WERI-Rb-1 (cell line): ENCODE measurements around the gene STYXL1.

Source experiments
- DNase-seq: peaks from one replicate; pipeline ENCODE4 v3.0.0-alpha.2; 2020
- H3K27ac ChIP-seq: fragments of 250-450 bp; sonication (Bioruptor Pico); 2 replicates; pipeline ENCODE4 v1.5.1; 2020; ENCODE audit warnings: mild to moderate bottlenecking, moderate library complexity
- H3K27me3 ChIP-seq: fragments of 250-450 bp; sonication (Bioruptor Pico); 2 replicates; pipeline ENCODE4 v1.5.1; 2021; ENCODE audit warnings: mild to moderate bottlenecking, low read depth, moderate library complexity; ENCODE audit not compliant: insufficient read depth, severe bottlenecking
- H3K36me3 ChIP-seq: fragments of 250-450 bp; sonication (Bioruptor Pico); 2 replicates; pipeline ENCODE4 v1.5.1; 2020; ENCODE audit warnings: mild to moderate bottlenecking, moderate library complexity
- H3K4me3 ChIP-seq: 2 replicates; pipeline ENCODE4 v1.5.1; 2011; ENCODE audit warnings: low read depth, mild to moderate bottlenecking, control low read depth, low read length
- H3K9me3 ChIP-seq: fragments of 250-450 bp; sonication (Bioruptor Pico); 2 replicates; pipeline ENCODE4 v1.5.1; 2021; ENCODE audit warnings: mild to moderate bottlenecking, moderate library complexity; ENCODE audit not compliant: severe bottlenecking
- TF ChIP-seq, protein P1 (sequence below): IDR thresholded peaks from 2 replicates; pipeline ENCODE4 v1.5.1; 2011; ENCODE audit warnings: low read depth, mild to moderate bottlenecking, control low read depth, inconsistent platforms, low read length

STYXL1 gene

GRCh38 chr7:75994388-75995051 lies 53.3 kb downstream of the STYXL1 start, which contains the start of gene TMEM120A:
Gene TMEM120A, minus strand, starts transcription at chr7:75994595. Its CDS starts 25 bp downstream, at chr7:75994570.
- Histone ChIP-seq H3K9me3 (no peaks in the 10 kb centered on the region), H3K36me3 (no peaks in the 10 kb centered on the region; the same call in 1 of the 2 replicates), H3K27me3 (no peaks in the 10 kb centered on the region), H3K4me3 (peak within 1 kb of the TSS; percentile 79), H3K27ac (peak within 1 kb of the TSS; percentile 50)
- TF ChIP-seq, protein P1, sequence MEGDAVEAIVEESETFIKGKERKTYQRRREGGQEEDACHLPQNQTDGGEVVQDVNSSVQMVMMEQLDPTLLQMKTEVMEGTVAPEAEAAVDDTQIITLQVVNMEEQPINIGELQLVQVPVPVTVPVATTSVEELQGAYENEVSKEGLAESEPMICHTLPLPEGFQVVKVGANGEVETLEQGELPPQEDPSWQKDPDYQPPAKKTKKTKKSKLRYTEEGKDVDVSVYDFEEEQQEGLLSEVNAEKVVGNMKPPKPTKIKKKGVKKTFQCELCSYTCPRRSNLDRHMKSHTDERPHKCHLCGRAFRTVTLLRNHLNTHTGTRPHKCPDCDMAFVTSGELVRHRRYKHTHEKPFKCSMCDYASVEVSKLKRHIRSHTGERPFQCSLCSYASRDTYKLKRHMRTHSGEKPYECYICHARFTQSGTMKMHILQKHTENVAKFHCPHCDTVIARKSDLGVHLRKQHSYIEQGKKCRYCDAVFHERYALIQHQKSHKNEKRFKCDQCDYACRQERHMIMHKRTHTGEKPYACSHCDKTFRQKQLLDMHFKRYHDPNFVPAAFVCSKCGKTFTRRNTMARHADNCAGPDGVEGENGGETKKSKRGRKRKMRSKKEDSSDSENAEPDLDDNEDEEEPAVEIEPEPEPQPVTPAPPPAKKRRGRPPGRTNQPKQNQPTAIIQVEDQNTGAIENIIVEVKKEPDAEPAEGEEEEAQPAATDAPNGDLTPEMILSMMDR: 0 out of 2 replicates have a peak, but pooled peaks have one; percentile 15
- peak; percentile 96 for DNase-seq

DNA sequence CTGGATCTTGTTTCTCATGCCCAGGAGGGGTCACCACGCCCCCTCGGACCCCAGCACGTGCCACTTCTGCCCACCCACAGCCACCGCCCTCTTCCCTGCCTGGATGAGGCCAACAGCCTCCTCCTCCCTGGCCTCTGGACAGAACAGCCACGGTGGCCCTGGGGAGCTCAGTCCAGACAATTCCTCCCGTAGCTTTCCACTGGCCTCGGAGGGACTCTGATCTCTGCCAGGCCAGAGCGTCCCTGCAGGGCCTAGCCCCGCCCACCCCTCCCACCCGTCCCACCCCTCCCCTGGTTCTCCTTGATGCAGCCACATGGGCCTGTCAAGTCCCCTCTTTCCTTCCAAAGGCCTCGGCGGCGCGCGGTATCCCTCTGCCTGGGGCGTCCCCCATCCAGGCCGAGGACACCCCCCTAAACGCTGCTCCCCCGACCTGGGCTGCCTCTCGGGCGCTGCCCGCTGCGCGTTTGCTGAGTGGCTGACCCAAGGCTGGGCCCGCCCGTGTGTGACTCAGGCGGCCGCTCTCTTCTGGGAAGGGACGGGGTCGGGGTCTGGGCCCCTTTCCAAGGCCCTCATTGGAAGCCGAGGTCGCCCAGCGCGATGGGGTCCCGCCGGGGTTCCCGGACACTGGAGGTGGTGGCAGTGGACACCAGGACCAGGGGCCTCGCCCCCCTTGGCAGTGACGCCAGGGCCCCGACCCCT lies 54.0 kb downstream of the STYXL1 start:
- Histone ChIP-seq H3K9me3 (no peaks in the 10 kb centered on the region), H3K27me3 (no peaks in the 10 kb centered on the region), H3K4me3 (peak overlapping the region; percentile 79), H3K36me3 (no peaks in the 10 kb centered on the region; the same call in 1 of the 2 replicates), H3K27ac (peak overlapping the region; percentile 48)
- TF ChIP-seq, protein P1: no peak
- peak; percentile 51 for DNase-seq

DNA sequence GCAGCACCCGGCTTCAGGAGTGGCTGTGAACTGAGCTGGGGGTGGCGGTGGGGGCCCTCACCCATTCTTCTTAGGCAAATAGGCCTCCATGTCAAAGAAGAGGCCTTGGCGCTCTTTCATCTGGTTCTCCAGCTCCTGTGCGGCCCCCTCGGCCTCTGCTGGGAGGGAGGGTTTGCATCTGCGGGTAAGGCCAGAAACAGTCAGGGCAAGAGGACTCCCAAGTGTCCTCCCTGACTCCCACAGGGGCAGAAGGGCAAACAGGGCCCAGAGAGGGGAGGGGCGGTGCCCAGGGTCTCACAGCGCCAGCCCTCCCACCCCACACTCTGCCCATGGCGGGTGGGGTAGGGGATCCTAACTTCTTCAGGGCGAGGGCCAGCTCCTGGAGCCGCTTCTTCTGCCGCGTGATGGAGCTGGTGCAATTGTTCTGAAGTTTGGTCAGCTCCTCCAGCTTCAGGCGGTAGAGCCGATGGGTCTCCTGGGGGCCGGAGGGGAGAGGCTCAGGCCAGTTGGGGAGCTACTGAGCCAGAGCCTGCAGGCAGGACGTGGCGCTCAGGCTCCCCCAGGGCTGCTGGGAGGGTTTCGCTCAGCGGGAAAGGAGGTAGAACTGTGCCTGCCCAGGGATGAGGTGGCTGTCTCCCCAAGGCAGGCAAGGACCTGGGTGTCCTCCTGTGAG lies 55.6 kb downstream of the STYXL1 start:
- H3K36me3 ChIP-seq: peaks cover 4% of the 10 kb centered on the region
- H3K27ac ChIP-seq: peak overlapping the region; percentile 18; the same call in 1 of the 2 replicates
- H3K27me3 ChIP-seq: no peaks in the 10 kb centered on the region
- H3K4me3 ChIP-seq: no peak overlapping the region
- no peaks in the 10 kb centered on the region for H3K9me3 ChIP-seq
- DNase-seq: no peak
- TF ChIP-seq, protein P1: no peak

- H3K27ac ChIP-seq: no peak overlapping the region
- no peak overlapping the region for H3K4me3 ChIP-seq
- H3K36me3 ChIP-seq: peaks cover 10% of the 10 kb centered on the region
- no peaks in the 10 kb centered on the region for H3K9me3 ChIP-seq
- TF ChIP-seq, protein P1: no peak
- no peaks in the 10 kb centered on the region for H3K27me3 ChIP-seq
- no peak for DNase-seq
Observed at GRCh38 chr7:75991531-75992082, 56.2 kb downstream of the STYXL1 start.

GRCh38 chr7:75989500-75990388 lies 58.1 kb downstream of the STYXL1 start:
- TF ChIP-seq, protein P1: no peak
- no peak overlapping the region; the same call in 1 of the 2 replicates for H3K27ac ChIP-seq
- peaks cover 26% of the 10 kb centered on the region for H3K36me3 ChIP-seq
- no peak for DNase-seq
- no peak overlapping the region for H3K4me3 ChIP-seq
- no peaks in the 10 kb centered on the region for H3K9me3 ChIP-seq
- no peaks in the 10 kb centered on the region for H3K27me3 ChIP-seq
